Measurements from ENCODE around the gene VAV3. TPM values are rescaled to one million over a fixed set of nuclear protein-coding genes. Genes with fewer than 3 reads are reported as not detected.
"Not testable (repeated sequence)": the region's sequence is repeated elsewhere in the genome, so short reads cannot be mapped to it uniquely, and the experiment has no call there.

Gene VAV3
- total and polyA plus RNA-seq, 5 experiments from 2014 or later, result 2.2 to 13.1 (median 2.9) TPM

DNA sequence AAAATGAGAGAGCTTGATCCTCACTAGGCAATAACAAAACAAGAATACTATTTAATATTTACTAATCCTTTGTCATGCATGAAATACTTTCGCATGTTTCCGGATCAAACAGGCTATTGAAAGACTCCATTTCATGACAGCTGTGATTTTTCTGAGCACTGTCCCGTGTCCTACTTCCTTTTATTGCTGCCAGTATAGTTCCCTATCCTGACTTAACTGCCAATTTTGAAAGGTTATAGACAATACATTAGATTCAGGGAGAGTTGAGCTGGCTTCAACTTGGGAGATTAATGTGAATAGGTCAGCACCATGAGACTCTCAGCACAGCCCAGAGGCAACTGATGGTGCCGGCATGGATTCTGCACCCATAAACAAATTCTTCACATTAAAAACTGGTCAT is 225.8 kb downstream of the VAV3 start:
- H3K27ac Mint-ChIP-seq, result peak overlapping the region in 1 of 10 donors; percentile 11
- ATAC-seq (no peak), DNase-seq (no peak)
- no peaks in the 10 kb centered on the region for H3K27me3 Mint-ChIP-seq
- H3K36me3 Mint-ChIP-seq, result peaks cover 6 to 30% (median 12%) of the 10 kb centered on the region in 3 donors
- no peak overlapping the region for H3K4me3 Mint-ChIP-seq
- POLR2A ChIA-PET, result no interaction called here
- peaks cover 0 to 7% (median under 1%) of the 10 kb centered on the region in 9 donors for H3K9me3 Mint-ChIP-seq
- H3K4me1 Mint-ChIP-seq, result peaks cover 0 to 23% (median under 1%) of the 10 kb centered on the region in 4 donors

DNA sequence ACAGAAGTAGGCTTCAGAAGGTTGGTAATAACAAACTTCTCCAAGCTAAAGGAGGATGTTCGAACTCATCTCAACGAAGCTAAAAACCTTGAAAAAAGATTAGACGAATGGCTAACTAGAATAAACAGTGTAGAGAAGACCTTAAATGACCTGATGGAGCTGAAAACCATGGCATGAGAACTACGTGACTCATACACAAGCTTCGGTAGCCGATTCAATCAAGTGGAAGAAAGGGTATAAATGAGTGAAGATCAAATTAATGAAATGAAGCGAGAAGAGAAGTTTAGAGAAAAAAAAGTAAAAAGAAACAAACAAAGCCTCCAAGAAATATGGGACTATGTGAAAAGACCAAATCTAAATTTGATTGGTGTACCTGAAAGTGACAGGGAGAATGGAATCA is 231.6 kb downstream of the VAV3 start:
- not testable (repeated sequence) for DNase-seq

DNA sequence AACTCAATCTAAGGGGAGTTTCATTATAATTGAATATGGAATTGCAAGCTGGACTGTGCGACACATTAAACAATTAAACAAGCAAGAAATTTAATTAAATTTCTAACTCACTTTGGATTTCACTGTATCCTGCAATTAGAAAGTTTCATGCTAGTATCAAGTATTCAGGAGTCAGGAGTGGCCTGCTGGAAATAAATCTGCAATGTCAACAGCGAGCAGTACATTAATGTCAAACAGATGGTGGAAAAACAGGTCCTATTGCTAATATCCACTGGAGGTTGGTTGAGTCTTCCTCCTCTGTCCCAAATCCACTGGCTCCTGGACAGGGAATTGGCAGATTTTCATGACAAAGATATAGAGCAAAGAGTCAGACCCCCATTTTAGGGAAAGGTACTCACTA is 237.1 kb downstream of the VAV3 start:
- no peak overlapping the region for H3K27ac Mint-ChIP-seq
- H3K4me1 Mint-ChIP-seq, result no peaks in the 10 kb centered on the region
- no peak for ATAC-seq
- H3K9me3 Mint-ChIP-seq, result no peaks in the 10 kb centered on the region
- DNase-seq, result no peak
- H3K4me3 Mint-ChIP-seq, result no peak overlapping the region
- POLR2A ChIA-PET, result no interaction called here
- H3K36me3 Mint-ChIP-seq, result peaks cover 0 to 7% (median 5%) of the 10 kb centered on the region in 3 donors
- H3K27me3 Mint-ChIP-seq, result no peaks in the 10 kb centered on the region

More for the DNA sequence above, 231.6 kb downstream of the VAV3 start:
- peaks cover 3 to 34% (median 12%) of the 10 kb centered on the region in 3 donors for H3K36me3 Mint-ChIP-seq
- H3K4me1 Mint-ChIP-seq, H3K27me3 Mint-ChIP-seq, POLR2A ChIA-PET, ATAC-seq, H3K4me3 Mint-ChIP-seq, H3K27ac Mint-ChIP-seq: not testable (repeated sequence)
- H3K9me3 Mint-ChIP-seq, result peaks cover 0 to 15% (median 6%) of the 10 kb centered on the region in 9 donors

DNA sequence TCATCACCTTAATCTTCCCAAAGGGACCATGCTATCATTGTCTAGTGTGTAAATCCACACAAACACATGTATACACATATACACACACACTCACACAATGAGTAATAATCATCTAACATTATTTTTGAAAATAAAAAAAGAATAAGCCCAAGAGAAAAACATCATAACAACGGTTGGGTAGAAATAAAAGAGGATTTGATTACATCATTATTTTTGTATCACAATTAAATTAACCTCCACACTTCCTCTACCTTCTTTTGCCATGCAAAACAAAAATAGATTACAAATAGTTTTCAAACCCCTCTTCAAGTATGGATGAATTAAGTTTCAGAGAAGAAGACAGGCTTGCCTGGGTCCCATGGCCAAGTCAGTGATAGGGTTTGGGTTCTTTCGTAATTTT is 238.1 kb downstream of the VAV3 start:
- H3K36me3 Mint-ChIP-seq, result peaks cover 0 to 8% (median 8%) of the 10 kb centered on the region in 3 donors
- H3K4me1 Mint-ChIP-seq, result no peaks in the 10 kb centered on the region
- H3K27me3 Mint-ChIP-seq, result no peaks in the 10 kb centered on the region
- no peak for ATAC-seq
- no peaks in the 10 kb centered on the region for H3K9me3 Mint-ChIP-seq
- POLR2A ChIA-PET, result no interaction called here
- DNase-seq, result no peak
- no peak overlapping the region for H3K27ac Mint-ChIP-seq
- H3K4me3 Mint-ChIP-seq, result no peak overlapping the region

DNA sequence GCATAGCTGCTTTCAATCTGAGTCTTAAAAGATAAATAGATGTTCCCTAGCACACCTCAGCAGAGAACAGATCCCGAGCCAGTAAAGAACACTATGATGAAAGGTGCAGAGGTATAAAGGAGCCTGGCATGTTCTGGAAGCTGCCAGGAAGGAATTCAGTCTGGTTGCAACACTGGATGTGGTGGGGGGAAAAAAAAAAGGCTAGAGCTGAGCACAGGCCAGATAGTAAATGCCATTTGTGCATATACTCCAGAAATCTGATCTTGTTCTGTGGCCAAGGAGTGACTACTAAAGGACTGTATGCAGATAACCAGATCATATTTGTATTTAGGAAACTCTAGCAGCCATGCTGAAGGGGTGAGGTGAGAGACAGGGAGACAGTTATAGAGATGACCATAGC is 240.3 kb downstream of the VAV3 start:
- Mint-ChIP-seq H3K27me3 (no peaks in the 10 kb centered on the region), H3K9me3 (peaks cover 0 to 2% (median 0%) of the 10 kb centered on the region in 9 donors), H3K4me3 (no peak overlapping the region), H3K27ac (no peak overlapping the region), H3K4me1 (no peaks in the 10 kb centered on the region), H3K36me3 (peaks cover 0 to 11% (median 8%) of the 10 kb centered on the region in 3 donors)
- DNase-seq (no peak), ATAC-seq (no peak)
- POLR2A ChIA-PET, result no interaction called here

DNA sequence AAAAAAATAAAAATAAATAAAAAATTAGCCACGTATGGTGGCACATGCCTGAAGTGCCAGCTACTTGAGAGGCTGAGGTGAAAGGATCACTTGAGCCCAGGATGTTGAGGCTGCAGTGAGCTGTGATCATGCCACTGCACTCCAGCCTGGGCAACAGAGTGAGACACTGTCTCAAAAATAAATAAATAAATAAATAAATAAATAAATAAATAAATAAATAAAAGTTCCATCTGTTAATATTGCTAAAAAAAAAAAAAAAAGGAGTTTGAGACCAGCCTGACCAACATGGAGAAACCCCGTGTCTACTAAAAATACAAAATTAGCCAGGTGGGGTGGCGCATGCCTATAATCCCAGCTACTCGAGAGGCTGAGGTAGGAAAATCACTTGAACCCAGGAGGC is 244.8 kb downstream of the VAV3 start:
- ATAC-seq, H3K4me1 Mint-ChIP-seq: not testable (repeated sequence)

DNA sequence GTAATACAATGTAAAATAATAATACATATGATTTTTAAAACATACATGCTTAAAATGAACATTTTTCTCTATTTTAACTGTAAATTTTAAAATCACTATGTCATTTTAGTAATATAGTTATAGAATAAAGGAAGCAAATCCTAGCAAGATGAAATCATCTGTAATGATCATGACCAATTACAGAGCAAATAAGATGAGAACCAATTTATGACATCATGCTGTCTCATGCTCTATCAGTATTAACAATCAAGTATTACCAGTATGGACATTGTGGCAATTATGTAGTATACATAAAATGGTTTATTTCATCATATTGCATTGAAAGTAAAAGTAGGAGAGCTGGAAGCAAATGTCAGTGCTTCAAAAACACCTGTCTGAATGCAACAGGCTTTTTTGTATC is 255.0 kb downstream of the VAV3 start:
- Mint-ChIP-seq H3K36me3 (peaks cover 6 to 12% (median 7%) of the 10 kb centered on the region in 3 donors), H3K9me3 (peaks cover 0 to 12% (median 2%) of the 10 kb centered on the region in 9 donors), H3K27ac (no peak overlapping the region), H3K4me3 (no peak overlapping the region), H3K4me1 (no peaks in the 10 kb centered on the region), H3K27me3 (no peaks in the 10 kb centered on the region)
- ATAC-seq, result no peak
- DNase-seq, result no peak
- POLR2A ChIA-PET, result no interaction called here

More for the DNA sequence above, 244.8 kb downstream of the VAV3 start:
- DNase-seq, H3K9me3 Mint-ChIP-seq, H3K27me3 Mint-ChIP-seq, POLR2A ChIA-PET, H3K27ac Mint-ChIP-seq, H3K4me3 Mint-ChIP-seq: not testable (repeated sequence)
- peaks cover 0 to 18% (median 12%) of the 10 kb centered on the region in 3 donors for H3K36me3 Mint-ChIP-seq

DNA sequence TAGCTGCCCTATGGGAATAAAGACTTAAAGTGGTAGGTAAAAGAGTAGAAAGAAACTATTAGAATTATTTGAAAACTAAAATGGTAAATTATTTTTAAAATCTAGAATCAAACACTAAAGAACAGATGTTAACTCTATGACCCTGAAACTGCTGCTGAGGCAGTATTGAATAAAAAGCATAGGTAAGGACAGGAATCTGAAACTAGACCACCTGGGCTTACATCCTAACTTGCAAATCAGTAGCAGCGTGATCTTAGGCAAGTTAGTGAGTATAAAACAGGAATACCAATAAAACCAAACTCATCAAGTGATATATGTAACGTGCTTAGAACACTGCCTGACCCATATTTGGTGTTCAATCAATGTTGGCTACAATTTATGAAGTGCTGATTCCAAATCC is 257.9 kb downstream of the VAV3 start:
- Mint-ChIP-seq H3K9me3 (peaks cover 0 to 11% (median 1%) of the 10 kb centered on the region in 9 donors), H3K27ac (no peak overlapping the region), H3K36me3 (peaks cover 15 to 26% (median 25%) of the 10 kb centered on the region in 3 donors), H3K4me3 (no peak overlapping the region), H3K27me3 (no peaks in the 10 kb centered on the region), H3K4me1 (no peaks in the 10 kb centered on the region)
- ATAC-seq (no peak), DNase-seq (no peak)
- POLR2A ChIA-PET, result no interaction called here

DNA sequence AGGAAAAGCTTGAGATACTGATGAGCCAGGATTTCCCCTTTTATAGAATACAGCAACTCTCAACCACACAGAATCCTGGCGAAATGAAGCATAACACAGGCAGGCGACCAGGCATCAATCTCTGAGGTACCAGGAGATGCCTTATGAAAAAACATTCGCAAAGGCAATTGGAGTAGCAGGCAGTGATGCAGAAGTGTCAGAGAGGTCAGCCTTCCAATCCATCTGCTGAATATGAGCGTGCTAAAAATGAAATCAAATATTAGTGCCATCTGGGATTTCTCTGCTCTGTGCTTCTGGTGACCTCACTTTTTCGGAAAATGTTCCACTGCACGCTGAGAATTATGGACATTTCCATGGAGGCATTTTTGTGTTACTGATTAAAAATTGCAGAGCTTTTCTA is 258.8 kb downstream of the VAV3 start:
- Mint-ChIP-seq H3K4me3 (no peak overlapping the region), H3K27ac (no peak overlapping the region), H3K36me3 (peaks cover 12 to 32% (median 31%) of the 10 kb centered on the region in 3 donors), H3K4me1 (peaks cover 0 to 3% (median 0%) of the 10 kb centered on the region in 4 donors), H3K27me3 (no peaks in the 10 kb centered on the region), H3K9me3 (peaks cover 0 to 5% (median 1%) of the 10 kb centered on the region in 9 donors)
- DNase-seq (no peak), ATAC-seq (no peak)
- POLR2A ChIA-PET, result no interaction called here

DNA sequence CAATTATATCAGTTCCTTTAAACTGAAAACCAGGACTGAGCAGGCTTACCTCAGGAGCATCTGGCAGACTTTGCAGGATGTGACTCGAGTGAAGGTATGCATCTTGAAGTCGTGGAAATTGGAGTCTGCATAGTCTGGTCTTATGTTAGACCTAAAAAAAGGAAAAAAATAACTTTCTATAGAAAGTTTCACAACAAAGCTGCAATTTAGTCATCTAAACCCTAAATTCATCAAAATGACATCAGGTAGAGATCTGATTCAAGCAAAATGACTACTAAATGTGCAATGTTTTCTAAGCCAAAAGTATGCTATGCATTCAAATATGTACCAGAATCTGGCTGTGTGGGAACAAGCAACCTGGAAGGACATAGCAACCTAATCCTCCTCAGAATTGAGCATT is 260.1 kb downstream of the VAV3 start:
- H3K27ac Mint-ChIP-seq, result no peak overlapping the region
- H3K4me1 Mint-ChIP-seq, result peaks cover 0 to 3% (median 0%) of the 10 kb centered on the region in 4 donors
- H3K4me3 Mint-ChIP-seq, result no peak overlapping the region
- no peaks in the 10 kb centered on the region for H3K9me3 Mint-ChIP-seq
- DNase-seq (no peak), ATAC-seq (no peak)
- no peaks in the 10 kb centered on the region for H3K27me3 Mint-ChIP-seq
- H3K36me3 Mint-ChIP-seq, result peaks cover 7 to 29% (median 29%) of the 10 kb centered on the region in 3 donors
- POLR2A ChIA-PET, result no interaction called here

DNA sequence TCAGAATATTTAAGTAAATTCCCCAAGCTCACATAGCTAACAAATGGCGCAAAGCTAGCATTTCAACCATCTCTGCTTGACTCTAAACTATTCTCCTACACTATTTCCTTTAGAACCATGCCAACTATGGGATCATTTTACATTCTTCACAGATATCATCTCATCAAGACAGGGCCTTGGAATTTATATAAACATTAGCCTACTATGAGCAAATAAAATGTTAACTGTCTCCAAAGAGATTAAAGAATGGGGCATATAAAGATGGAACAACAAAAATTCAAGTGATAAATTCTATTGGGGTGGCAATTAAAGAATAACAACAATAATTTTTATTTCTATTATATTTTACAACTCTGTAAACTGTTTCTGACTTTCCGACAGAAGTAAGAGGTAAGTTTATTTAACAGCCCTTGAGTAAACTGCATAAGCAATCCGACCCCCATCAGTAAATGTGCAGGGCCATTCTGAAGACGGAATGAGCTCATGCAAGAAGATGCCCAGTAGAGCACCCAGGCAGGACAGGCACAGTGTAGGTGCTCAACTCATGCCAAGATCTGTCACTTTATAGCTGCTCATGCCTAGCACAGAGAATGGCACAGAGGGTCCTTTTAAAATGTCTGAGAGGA is 261.9 kb downstream of the VAV3 start:
- ATAC-seq, result no peak
- peaks cover 7 to 35% (median 34%) of the 10 kb centered on the region in 3 donors for H3K36me3 Mint-ChIP-seq
- peaks cover 0 to 3% (median 0%) of the 10 kb centered on the region in 4 donors for H3K4me1 Mint-ChIP-seq
- no peak overlapping the region for H3K4me3 Mint-ChIP-seq
- peak overlapping the region in 1 of 10 donors; percentile 39 for H3K27ac Mint-ChIP-seq
- POLR2A ChIA-PET, result no interaction called here
- no peaks in the 10 kb centered on the region for H3K27me3 Mint-ChIP-seq
- H3K9me3 Mint-ChIP-seq, result no peaks in the 10 kb centered on the region
- DNase-seq, result no peak

DNA sequence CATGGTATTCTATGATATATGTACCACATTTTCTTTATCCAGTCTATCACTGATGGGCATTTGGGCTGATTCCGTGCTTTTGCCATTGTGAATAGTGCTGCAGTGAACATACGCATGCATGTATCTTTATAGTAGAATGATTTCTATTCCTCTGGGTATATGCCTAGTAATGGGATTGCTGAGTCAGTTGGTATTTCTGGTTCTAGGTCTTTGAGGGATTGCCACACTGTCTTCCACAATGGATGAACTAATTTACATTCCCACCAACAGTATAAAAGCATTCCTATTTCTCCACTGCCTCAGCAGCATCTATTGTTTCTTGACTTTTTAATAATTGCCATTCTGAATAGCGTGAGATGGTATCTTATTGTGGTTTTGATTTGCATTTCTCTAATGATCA is 264.3 kb downstream of the VAV3 start:
- H3K4me1 Mint-ChIP-seq, POLR2A ChIA-PET: not testable (repeated sequence)
- peaks cover 4 to 38% (median 34%) of the 10 kb centered on the region in 3 donors for H3K36me3 Mint-ChIP-seq

DNA sequence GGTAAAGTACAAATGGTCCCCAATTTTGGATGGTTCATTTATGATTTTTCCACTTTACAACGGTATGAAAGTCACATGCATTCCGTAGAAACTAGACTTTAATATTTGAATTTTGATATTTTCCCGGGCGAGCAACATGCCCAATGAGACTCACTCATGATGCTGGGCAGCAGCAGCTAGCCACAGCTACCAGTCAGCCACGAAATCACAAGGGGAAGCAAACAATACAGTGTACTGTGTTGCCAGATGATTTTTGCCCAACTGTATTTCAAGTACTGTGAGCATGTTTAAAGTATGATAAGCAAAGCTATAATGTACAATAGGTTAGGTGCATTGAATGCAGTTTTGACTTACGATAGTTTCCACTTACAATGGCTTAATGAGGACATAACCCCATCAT is 266.8 kb downstream of the VAV3 start:
- H3K27ac Mint-ChIP-seq, result no peak overlapping the region
- peaks cover 4 to 32% (median 25%) of the 10 kb centered on the region in 3 donors for H3K36me3 Mint-ChIP-seq
- H3K9me3 Mint-ChIP-seq, result no peaks in the 10 kb centered on the region
- no peaks in the 10 kb centered on the region for H3K27me3 Mint-ChIP-seq
- H3K4me3 Mint-ChIP-seq, result no peak overlapping the region
- POLR2A ChIA-PET, result interaction anchor here (0.5 kb wide), 1 partner anchor 621 kb away, joined by 4 read pairs; no protein-coding TSS in a partner anchor
- ATAC-seq (no peak), DNase-seq (no peak)
- H3K4me1 Mint-ChIP-seq, result peaks cover 0 to 3% (median 0%) of the 10 kb centered on the region in 4 donors

More for the DNA sequence above, 264.3 kb downstream of the VAV3 start:
- not testable (repeated sequence) for ATAC-seq, DNase-seq, H3K27me3 Mint-ChIP-seq, H3K9me3 Mint-ChIP-seq, H3K27ac Mint-ChIP-seq, H3K4me3 Mint-ChIP-seq

DNA sequence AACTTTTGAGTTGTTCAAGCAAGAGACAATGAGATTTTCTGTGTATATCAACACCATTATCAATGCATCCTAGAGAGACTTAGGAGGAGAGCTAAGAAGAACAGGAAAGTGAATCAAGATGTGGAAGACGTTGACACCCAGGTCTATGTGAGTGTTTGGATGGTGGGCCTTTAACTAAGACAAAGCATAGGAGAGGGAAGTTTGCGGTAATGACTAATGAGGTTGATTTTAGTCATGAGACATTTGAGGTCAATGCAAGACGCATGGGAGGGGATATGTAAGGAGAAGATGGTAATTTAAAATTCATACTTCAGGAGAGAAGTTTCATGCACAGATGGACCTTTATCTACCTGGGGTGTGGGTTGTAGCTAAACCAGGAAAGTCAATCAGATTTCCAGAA is 269.6 kb downstream of the VAV3 start:
- POLR2A ChIA-PET, result no interaction called here
- DNase-seq, result no peak
- no peak overlapping the region for H3K4me3 Mint-ChIP-seq
- no peak for ATAC-seq
- no peaks in the 10 kb centered on the region for H3K4me1 Mint-ChIP-seq
- H3K36me3 Mint-ChIP-seq, result peaks cover 4 to 18% (median 8%) of the 10 kb centered on the region in 3 donors
- H3K9me3 Mint-ChIP-seq, result no peaks in the 10 kb centered on the region
- no peaks in the 10 kb centered on the region for H3K27me3 Mint-ChIP-seq
- H3K27ac Mint-ChIP-seq, result no peak overlapping the region
